Lung (tissue), 12 donors: Measurements from ENCODE around the gene E2F7. TPM values are rescaled to one million over a fixed set of nuclear protein-coding genes. Genes with fewer than 3 reads are reported as not detected.
A peak's percentile ranks its signal among the peaks of the same experiment; 100 is the strongest.

Source experiments
- ATAC-seq: fragments of 200-7000 bp; cut with Tn5 transposase; one replicate; pipeline ENCODE4 v1.9.1; 2020; ENCODE audit warnings: moderate number of reproducible peaks; ENCODE audit not compliant: insufficient read depth, low FRiP score
- DNase-seq, 3 donors: peaks; one replicate each; pipeline ENCODE4 v3.0.0-alpha.2; 2013 to 2017
- H3K27ac ChIP-seq, 2 donors: one replicate each; pipeline ENCODE4 v1.5.1; 2013; ENCODE audit warnings: mild to moderate bottlenecking in 2 of 2, moderate library complexity in 2 of 2, control low read depth in 1 of 2, inconsistent platforms in 1 of 2, low read depth in 1 of 2, low read length in 1 of 2
- H3K27me3 ChIP-seq, 3 donors: one replicate each; pipeline ENCODE4 v1.5.1; 2013; ENCODE audit warnings: low read length in 2 of 3; ENCODE audit not compliant: control insufficient read depth in 3 of 3, insufficient read depth in 3 of 3
- H3K36me3 ChIP-seq, 4 donors: one replicate each; pipeline ENCODE4 v1.5.1; 2013; ENCODE audit warnings: low read length in 4 of 4, mild to moderate bottlenecking in 1 of 4, moderate library complexity in 1 of 4; ENCODE audit not compliant: control insufficient read depth in 4 of 4, insufficient read depth in 4 of 4
- H3K4me1 ChIP-seq, 5 donors: one replicate each; pipeline ENCODE4 v1.5.1; 2013; ENCODE audit warnings: low read length in 5 of 5, mild to moderate bottlenecking in 2 of 5, moderate library complexity in 1 of 5; ENCODE audit not compliant: control insufficient read depth in 5 of 5, insufficient read depth in 5 of 5
- H3K4me3 ChIP-seq: one replicate; pipeline ENCODE4 v1.5.1; 2013; ENCODE audit warnings: mild to moderate bottlenecking, control low read depth, moderate library complexity
- H3K9ac ChIP-seq, 2 donors: one replicate each; pipeline ENCODE4 v1.5.1; 2013; ENCODE audit warnings: low read length in 2 of 2, control low read depth in 1 of 2; ENCODE audit not compliant: insufficient read depth in 1 of 2
- H3K9me3 ChIP-seq, 4 donors: one replicate each; pipeline ENCODE4 v1.5.1; 2013; ENCODE audit warnings: low read length in 3 of 4, mild to moderate bottlenecking in 1 of 4, moderate library complexity in 1 of 4; ENCODE audit not compliant: control insufficient read depth in 4 of 4, insufficient read depth in 3 of 4
- CTCF ChIP-seq: IDR thresholded peaks from 2 replicates; pipeline ENCODE4 v1.5.1; 2012; ENCODE audit warnings: mild to moderate bottlenecking; ENCODE audit errors: control extremely low read depth, extremely low read depth
- WGBS, 2 donors: extraction: QIAGEN DNeasy Blood & Tissue Kit; methylation state at CpG; one replicate each; pipeline ENCODE4 v1.1.7; 2013; 5-methylcytosine and 5-hydroxymethylcytosine counted together
- polyA plus RNA-seq, 2 donors: library from polyadenylated mRNA; stranded (reverse); fragments of 200-250 nt; gene quantifications; one replicate each; pipeline ENCODE4 v1.2.1, GENCODE V29; 2013
- total RNA-seq, 2 donors: library from RNA; depleted of rRNA in 1 of 2; stranded (reverse); fragments of >200 nt in 1 of 2; gene quantifications; one replicate each; pipeline ENCODE4 v1.2.1, GENCODE V29; 2014 to 2021
- donor health status: control.
- donor health status: control.
- donor health status: Bipolar disorder and iron deficiency.
- donor health status: healthy.
- donor health status: DM: yes; HTN: yes; CAD: no.

The E2F7 gene
- total and polyA plus RNA-seq, 4 donors = 0.24 to 2.3 (median 0.54) TPM

- no peak for TF ChIP-seq CTCF
- ATAC-seq = no peak
Measured at GRCh38 chr12:76990716-76991115, 74.7 kb downstream of the E2F7 start.

GRCh38 chr12:76984566-76984965 is 80.8 kb downstream of the E2F7 start:
- DNase-seq = no peak
- no peak for TF ChIP-seq CTCF
- Histone ChIP-seq H3K9ac (no peak overlapping the region), H3K4me1 (no peaks in the 10 kb centered on the region), H3K27me3 (no peaks in the 10 kb centered on the region), H3K4me3 (no peak overlapping the region), H3K36me3 (no peaks in the 10 kb centered on the region), H3K9me3 (peaks cover 0 to 10% (median 2%) of the 10 kb centered on the region in 4 donors), H3K27ac (no peak overlapping the region)
- WGBS, 2 donors = 95 to 97% methylated on average over 26 of the region's 26 CpGs
- ATAC-seq = no peak

More at GRCh38 chr12:76990716-76991115, 74.7 kb downstream of the E2F7 start:
- Histone ChIP-seq H3K9ac (no peak overlapping the region), H3K4me1 (peaks cover 0 to 6% (median 0%) of the 10 kb centered on the region in 5 donors), H3K27ac (no peak overlapping the region), H3K27me3 (no peaks in the 10 kb centered on the region), H3K9me3 (no peaks in the 10 kb centered on the region), H3K4me3 (no peak overlapping the region), H3K36me3 (no peaks in the 10 kb centered on the region)
- DNase-seq = peak; percentile 59 to 69 (median 65)
- WGBS, 2 donors = 33 to 53% methylated on average over 1 of the region's 1 CpG

- DNase-seq (no peak), ATAC-seq (no peak)
- H3K4me3 ChIP-seq = no peak overlapping the region
- 87 to 94% methylated on average over 2 of the region's 2 CpGs for WGBS, 2 donors
- no peak overlapping the region for H3K9ac ChIP-seq
- no peaks in the 10 kb centered on the region for H3K36me3 ChIP-seq
- no peaks in the 10 kb centered on the region for H3K4me1 ChIP-seq
- no peak for TF ChIP-seq CTCF
- no peak overlapping the region for H3K27ac ChIP-seq
- H3K27me3 ChIP-seq = no peaks in the 10 kb centered on the region
- peaks cover 0 to 10% (median 2%) of the 10 kb centered on the region in 4 donors for H3K9me3 ChIP-seq
Measured at GRCh38 chr12:76983420-76983819, 81.9 kb downstream of the E2F7 start.

GRCh38 chr12:76980196-76980595 is 85.2 kb downstream of the E2F7 start:
- peaks cover 0 to 10% (median 2%) of the 10 kb centered on the region in 4 donors for H3K9me3 ChIP-seq
- TF ChIP-seq CTCF = no peak
- DNase-seq = no peak
- H3K27ac ChIP-seq = no peak overlapping the region
- H3K4me1 ChIP-seq = no peaks in the 10 kb centered on the region
- no peak overlapping the region for H3K9ac ChIP-seq
- no peaks in the 10 kb centered on the region for H3K36me3 ChIP-seq
- no peaks in the 10 kb centered on the region for H3K27me3 ChIP-seq
- H3K4me3 ChIP-seq = no peak overlapping the region
- ATAC-seq = no peak
- WGBS, 2 donors = 95 to 100% methylated on average over 2 of the region's 2 CpGs
